HEK293 (cell line): ENCODE data around the gene DHPS.

Experiments used
- GLI2 ChIP-seq: fragments of 450-650 bp; formaldehyde crosslinking; IDR thresholded peaks from 2 replicates; pipeline ENCODE4; 2017; ENCODE audit warnings: missing biosample characterization, missing genetic modification characterization, low read depth, borderline replicate concordance
- GLIS2 ChIP-seq: fragments of 450-650 bp; formaldehyde crosslinking; IDR thresholded peaks from 2 replicates; pipeline ENCODE4 v1.5.1; 2016; ENCODE audit warnings: missing biosample characterization, missing genetic modification characterization
- KLF10 ChIP-seq: fragments of 450-650 bp; IDR thresholded peaks from 2 replicates; pipeline ENCODE4 v1.5.1; 2018; ENCODE audit warnings: missing biosample characterization, mild to moderate bottlenecking, missing genetic modification characterization
- MYNN ChIP-seq: fragments of 450-650 bp; formaldehyde crosslinking; IDR thresholded peaks from 2 replicates; pipeline ENCODE4 v1.5.1; 2016; ENCODE audit warnings: missing biosample characterization, missing genetic modification characterization, borderline replicate concordance
- MZF1 ChIP-seq: fragments of 450-650 bp; formaldehyde crosslinking; IDR thresholded peaks from 2 replicates; pipeline ENCODE4 v1.5.1; 2017; ENCODE audit warnings: missing biosample characterization, missing genetic modification characterization, borderline replicate concordance
- RBAK ChIP-seq: fragments of 450-650 bp; formaldehyde crosslinking; IDR thresholded peaks from 2 replicates; pipeline ENCODE4 v1.5.1; 2016; ENCODE audit warnings: missing biosample characterization, missing genetic modification characterization
- SP3 ChIP-seq: fragments of 450-650 bp; formaldehyde crosslinking; IDR thresholded peaks from 2 replicates; pipeline ENCODE4 v1.5.1; 2016; ENCODE audit warnings: missing biosample characterization, missing genetic modification characterization
- TCF7L2 ChIP-seq: IDR thresholded peaks from 2 replicates; pipeline ENCODE4 v1.6.1; 2011; ENCODE audit warnings: low read depth, mild to moderate bottlenecking, inconsistent platforms, low read length, moderate library complexity, borderline replicate concordance
- WT1 ChIP-seq: fragments of 450-650 bp; formaldehyde crosslinking; IDR thresholded peaks from 2 replicates; pipeline ENCODE4 v1.5.1; 2016; ENCODE audit warnings: missing biosample characterization, missing genetic modification characterization
- ZBTB20 ChIP-seq: fragments of 450-650 bp; formaldehyde crosslinking; IDR thresholded peaks from 2 replicates; pipeline ENCODE4 v1.5.1; 2016; ENCODE audit warnings: missing biosample characterization, missing genetic modification characterization
- ZEB2 ChIP-seq: fragments of 450-650 bp; formaldehyde crosslinking; IDR thresholded peaks from 2 replicates; pipeline ENCODE4 v1.5.1; 2016; ENCODE audit warnings: missing biosample characterization, missing genetic modification characterization
- ZFP37 ChIP-seq: fragments of 450-650 bp; formaldehyde crosslinking; IDR thresholded peaks from 2 replicates; pipeline ENCODE4 v1.5.1; 2016; ENCODE audit warnings: missing biosample characterization, missing genetic modification characterization
- ZIC2 ChIP-seq: fragments of 450-650 bp; formaldehyde crosslinking; IDR thresholded peaks from 2 replicates; pipeline ENCODE4 v1.5.1; 2016; ENCODE audit warnings: missing biosample characterization, missing genetic modification characterization
- ZNF10 ChIP-seq: fragments of 450-650 bp; formaldehyde crosslinking; IDR thresholded peaks from 2 replicates; pipeline ENCODE4 v1.5.1; 2017; ENCODE audit warnings: missing biosample characterization, missing genetic modification characterization
- ZNF114 ChIP-seq: fragments of 450-650 bp; formaldehyde crosslinking; IDR thresholded peaks from 2 replicates; pipeline ENCODE4 v1.5.0; 2017; ENCODE audit warnings: missing biosample characterization, missing genetic modification characterization
- ZNF140 ChIP-seq: fragments of 450-650 bp; formaldehyde crosslinking; IDR thresholded peaks from 2 replicates; pipeline ENCODE4 v1.5.1; 2016; ENCODE audit warnings: missing biosample characterization, missing genetic modification characterization
- ZNF146 ChIP-seq: fragments of 450-650 bp; formaldehyde crosslinking; IDR thresholded peaks from 2 replicates; pipeline ENCODE4 v1.5.1; 2016; ENCODE audit warnings: missing biosample characterization, missing genetic modification characterization
- ZNF157 ChIP-seq: fragments of 450-650 bp; formaldehyde crosslinking; IDR thresholded peaks from 2 replicates; pipeline ENCODE4 v1.5.1; 2016; ENCODE audit warnings: missing biosample characterization, missing genetic modification characterization
- ZNF169 ChIP-seq: fragments of 450-650 bp; formaldehyde crosslinking; IDR thresholded peaks from 2 replicates; pipeline ENCODE4 v1.5.1; 2016; ENCODE audit warnings: missing biosample characterization, missing genetic modification characterization
- ZNF23 ChIP-seq: fragments of 450-650 bp; formaldehyde crosslinking; IDR thresholded peaks from 2 replicates; pipeline ENCODE4 v1.5.1; 2016; ENCODE audit warnings: missing biosample characterization, missing genetic modification characterization, borderline replicate concordance
- ZNF423 ChIP-seq: fragments of 450-650 bp; formaldehyde crosslinking; IDR thresholded peaks from 2 replicates; pipeline ENCODE4 v1.5.1; 2016; ENCODE audit warnings: missing biosample characterization, missing genetic modification characterization
- ZNF530 ChIP-seq: fragments of 450-650 bp; formaldehyde crosslinking; IDR thresholded peaks from 2 replicates; pipeline ENCODE4 v1.5.1; 2016; ENCODE audit warnings: low read depth, missing biosample characterization, missing genetic modification characterization
- ZNF623 ChIP-seq: fragments of 450-650 bp; formaldehyde crosslinking; IDR thresholded peaks from 2 replicates; pipeline ENCODE4 v1.5.1; 2016; ENCODE audit warnings: missing biosample characterization, missing genetic modification characterization
- ZNF626 ChIP-seq: fragments of 450-650 bp; sonication (Bioruptor Pico); formaldehyde crosslinking; IDR thresholded peaks from 2 replicates; pipeline ENCODE4 v1.5.1; 2018; ENCODE audit warnings: missing biosample characterization, missing genetic modification characterization, inconsistent platforms
- ZNF654 ChIP-seq: fragments of 450-650 bp; formaldehyde crosslinking; IDR thresholded peaks from 2 replicates; pipeline ENCODE4 v1.5.1; 2016; ENCODE audit warnings: low read depth, missing biosample characterization, missing genetic modification characterization
- ZNF664 ChIP-seq: fragments of 450-650 bp; formaldehyde crosslinking; IDR thresholded peaks from 2 replicates; pipeline ENCODE4 v1.5.1; 2016; ENCODE audit warnings: missing biosample characterization, missing genetic modification characterization
- ZNF701 ChIP-seq: fragments of 450-650 bp; formaldehyde crosslinking; IDR thresholded peaks from 2 replicates; pipeline ENCODE4 v1.5.1; 2016; ENCODE audit warnings: missing biosample characterization, missing genetic modification characterization
- TF ChIP-seq, protein P1 (sequence below): fragments of 450-650 bp; formaldehyde crosslinking; IDR thresholded peaks from 2 replicates; pipeline ENCODE4 v1.5.1; 2017; ENCODE audit warnings: missing biosample characterization, missing genetic modification characterization
- TF ChIP-seq, protein P2 (sequence below): fragments of 450-650 bp; IDR thresholded peaks from 2 replicates; pipeline ENCODE4 v1.5.1; 2018; ENCODE audit warnings: missing biosample characterization, mild to moderate bottlenecking, missing genetic modification characterization
- TF ChIP-seq, protein P3 (sequence below): fragments of 450-650 bp; formaldehyde crosslinking; IDR thresholded peaks from 2 replicates; pipeline ENCODE4 v1.5.1; 2016; ENCODE audit warnings: missing biosample characterization, missing genetic modification characterization
- TF ChIP-seq, protein P4 (sequence below): fragments of 450-650 bp; formaldehyde crosslinking; IDR thresholded peaks from 2 replicates; pipeline ENCODE4 v1.5.1; 2017; ENCODE audit warnings: missing biosample characterization, missing genetic modification characterization
- TF ChIP-seq, protein P5 (sequence below): fragments of 450-650 bp; formaldehyde crosslinking; conservative IDR thresholded peaks from 2 replicates; pipeline ENCODE4 v1.5.1; 2016; ENCODE audit warnings: low read depth, missing biosample characterization, missing genetic modification characterization

Gene DHPS

DNA sequence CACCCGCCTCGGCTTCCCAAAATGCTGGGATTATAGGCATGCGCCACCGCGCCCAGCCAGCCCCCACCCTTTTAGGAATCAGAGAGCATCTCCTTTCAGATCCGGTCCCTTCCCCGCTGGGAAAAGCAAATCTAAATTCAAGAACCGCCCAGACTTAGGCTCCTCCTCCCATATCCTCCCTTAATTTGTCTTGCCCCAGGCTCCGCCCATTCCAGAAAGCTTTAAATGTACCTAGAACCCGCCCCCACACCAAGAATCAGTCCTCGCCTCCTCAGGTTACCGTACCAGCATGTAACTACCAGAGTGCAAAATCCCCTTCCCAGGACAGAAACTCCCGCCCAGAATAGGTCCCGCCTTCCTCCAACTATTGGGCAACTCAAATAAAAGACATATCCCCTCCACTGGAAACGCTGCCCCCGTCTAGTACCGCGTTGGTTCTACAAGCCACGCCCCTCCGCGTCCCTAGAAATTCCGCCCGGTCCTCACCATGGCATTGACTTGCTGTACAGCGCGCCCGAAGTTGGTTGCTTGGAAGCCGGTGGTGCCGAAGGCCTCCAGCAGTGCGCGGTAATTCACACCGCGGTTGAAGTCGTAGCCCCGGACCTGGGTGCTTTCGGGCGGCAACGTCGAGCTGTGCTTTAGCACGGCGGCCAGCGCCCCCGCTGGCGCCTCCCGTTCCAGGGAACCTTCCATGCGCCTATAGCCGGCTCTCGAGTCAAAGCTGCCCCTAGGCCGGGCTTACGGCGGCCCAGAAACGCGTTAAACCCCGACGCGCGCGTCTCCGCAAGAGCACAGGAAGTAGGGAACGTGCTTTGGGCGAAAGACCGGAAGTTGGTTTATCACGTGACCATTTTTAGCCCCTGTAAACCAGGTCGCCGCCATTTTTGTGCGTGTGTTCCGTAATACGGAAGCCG, at the start of gene DHPS (continued):
- TF ChIP-seq ZNF140 (tag by site-specific recombination) = no peak
- TF ChIP-seq ZNF114 (tag by site-specific recombination) = no peak
- peak; percentile 95 for TF ChIP-seq SP3 (tag by site-specific recombination)
- no peak for TF ChIP-seq ZNF626 (tag by site-specific recombination)
- peak; percentile 63; the same call in 1 of the 2 replicates for TF ChIP-seq ZNF10 (tag by site-specific recombination)
- no peak; the same call in 1 of the 2 replicates for TF ChIP-seq ZIC2 (tag by site-specific recombination)
- no peak for TF ChIP-seq ZNF169 (tag by site-specific recombination)
- TF ChIP-seq GLI2 = no peak
- no peak for TF ChIP-seq MYNN
- TF ChIP-seq, protein P1, sequence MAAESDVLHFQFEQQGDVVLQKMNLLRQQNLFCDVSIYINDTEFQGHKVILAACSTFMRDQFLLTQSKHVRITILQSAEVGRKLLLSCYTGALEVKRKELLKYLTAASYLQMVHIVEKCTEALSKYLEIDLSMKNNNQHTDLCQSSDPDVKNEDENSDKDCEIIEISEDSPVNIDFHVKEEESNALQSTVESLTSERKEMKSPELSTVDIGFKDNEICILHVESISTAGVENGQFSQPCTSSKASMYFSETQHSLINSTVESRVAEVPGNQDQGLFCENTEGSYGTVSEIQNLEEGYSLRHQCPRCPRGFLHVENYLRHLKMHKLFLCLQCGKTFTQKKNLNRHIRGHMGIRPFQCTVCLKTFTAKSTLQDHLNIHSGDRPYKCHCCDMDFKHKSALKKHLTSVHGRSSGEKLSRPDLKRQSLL (tag by site-specific recombination) = no peak
- TF ChIP-seq ZNF664 (tag by site-specific recombination) = no peak
- peak; percentile 95 for TF ChIP-seq ZEB2 (tag by site-specific recombination)
- TF ChIP-seq ZNF623 (tag by site-specific recombination) = no peak; the same call in 1 of the 2 replicates
- no peak for TF ChIP-seq ZNF423 (tag by site-specific recombination)
- TF ChIP-seq, protein P2, sequence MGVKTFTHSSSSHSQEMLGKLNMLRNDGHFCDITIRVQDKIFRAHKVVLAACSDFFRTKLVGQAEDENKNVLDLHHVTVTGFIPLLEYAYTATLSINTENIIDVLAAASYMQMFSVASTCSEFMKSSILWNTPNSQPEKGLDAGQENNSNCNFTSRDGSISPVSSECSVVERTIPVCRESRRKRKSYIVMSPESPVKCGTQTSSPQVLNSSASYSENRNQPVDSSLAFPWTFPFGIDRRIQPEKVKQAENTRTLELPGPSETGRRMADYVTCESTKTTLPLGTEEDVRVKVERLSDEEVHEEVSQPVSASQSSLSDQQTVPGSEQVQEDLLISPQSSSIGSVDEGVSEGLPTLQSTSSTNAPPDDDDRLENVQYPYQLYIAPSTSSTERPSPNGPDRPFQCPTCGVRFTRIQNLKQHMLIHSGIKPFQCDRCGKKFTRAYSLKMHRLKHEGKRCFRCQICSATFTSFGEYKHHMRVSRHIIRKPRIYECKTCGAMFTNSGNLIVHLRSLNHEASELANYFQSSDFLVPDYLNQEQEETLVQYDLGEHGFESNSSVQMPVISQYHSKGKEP (tag by site-specific recombination) = 0 out of 2 replicates have a peak, but pooled peaks have one; percentile 28
- TF ChIP-seq ZBTB20 (tag by site-specific recombination) = peak; percentile 91
- no peak for TF ChIP-seq RBAK
- TF ChIP-seq, protein P3, sequence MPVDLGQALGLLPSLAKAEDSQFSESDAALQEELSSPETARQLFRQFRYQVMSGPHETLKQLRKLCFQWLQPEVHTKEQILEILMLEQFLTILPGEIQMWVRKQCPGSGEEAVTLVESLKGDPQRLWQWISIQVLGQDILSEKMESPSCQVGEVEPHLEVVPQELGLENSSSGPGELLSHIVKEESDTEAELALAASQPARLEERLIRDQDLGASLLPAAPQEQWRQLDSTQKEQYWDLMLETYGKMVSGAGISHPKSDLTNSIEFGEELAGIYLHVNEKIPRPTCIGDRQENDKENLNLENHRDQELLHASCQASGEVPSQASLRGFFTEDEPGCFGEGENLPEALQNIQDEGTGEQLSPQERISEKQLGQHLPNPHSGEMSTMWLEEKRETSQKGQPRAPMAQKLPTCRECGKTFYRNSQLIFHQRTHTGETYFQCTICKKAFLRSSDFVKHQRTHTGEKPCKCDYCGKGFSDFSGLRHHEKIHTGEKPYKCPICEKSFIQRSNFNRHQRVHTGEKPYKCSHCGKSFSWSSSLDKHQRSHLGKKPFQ (tag by site-specific recombination) = peak; percentile 78
- peak; percentile 26; the same call in 1 of the 2 replicates for TF ChIP-seq ZNF146 (tag by site-specific recombination)
- TF ChIP-seq ZNF23 (tag by site-specific recombination) = no peak
- no peak for TF ChIP-seq ZNF157 (tag by site-specific recombination)
- TF ChIP-seq, protein P4, sequence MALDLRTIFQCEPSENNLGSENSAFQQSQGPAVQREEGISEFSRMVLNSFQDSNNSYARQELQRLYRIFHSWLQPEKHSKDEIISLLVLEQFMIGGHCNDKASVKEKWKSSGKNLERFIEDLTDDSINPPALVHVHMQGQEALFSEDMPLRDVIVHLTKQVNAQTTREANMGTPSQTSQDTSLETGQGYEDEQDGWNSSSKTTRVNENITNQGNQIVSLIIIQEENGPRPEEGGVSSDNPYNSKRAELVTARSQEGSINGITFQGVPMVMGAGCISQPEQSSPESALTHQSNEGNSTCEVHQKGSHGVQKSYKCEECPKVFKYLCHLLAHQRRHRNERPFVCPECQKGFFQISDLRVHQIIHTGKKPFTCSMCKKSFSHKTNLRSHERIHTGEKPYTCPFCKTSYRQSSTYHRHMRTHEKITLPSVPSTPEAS (tag by site-specific recombination) = peak; percentile 54; the same call in 1 of the 2 replicates
- peak; percentile 47 for TF ChIP-seq WT1
- no peak for TF ChIP-seq ZNF701 (tag by site-specific recombination)
- no peak for TF ChIP-seq TCF7L2
- peak; percentile 93 for TF ChIP-seq MZF1 (tag by site-specific recombination)
- no peak for TF ChIP-seq ZNF654 (tag by site-specific recombination)
- no peak for TF ChIP-seq GLIS2 (tag by site-specific recombination)
- TF ChIP-seq ZNF530 = no peak
- TF ChIP-seq, protein P5, sequence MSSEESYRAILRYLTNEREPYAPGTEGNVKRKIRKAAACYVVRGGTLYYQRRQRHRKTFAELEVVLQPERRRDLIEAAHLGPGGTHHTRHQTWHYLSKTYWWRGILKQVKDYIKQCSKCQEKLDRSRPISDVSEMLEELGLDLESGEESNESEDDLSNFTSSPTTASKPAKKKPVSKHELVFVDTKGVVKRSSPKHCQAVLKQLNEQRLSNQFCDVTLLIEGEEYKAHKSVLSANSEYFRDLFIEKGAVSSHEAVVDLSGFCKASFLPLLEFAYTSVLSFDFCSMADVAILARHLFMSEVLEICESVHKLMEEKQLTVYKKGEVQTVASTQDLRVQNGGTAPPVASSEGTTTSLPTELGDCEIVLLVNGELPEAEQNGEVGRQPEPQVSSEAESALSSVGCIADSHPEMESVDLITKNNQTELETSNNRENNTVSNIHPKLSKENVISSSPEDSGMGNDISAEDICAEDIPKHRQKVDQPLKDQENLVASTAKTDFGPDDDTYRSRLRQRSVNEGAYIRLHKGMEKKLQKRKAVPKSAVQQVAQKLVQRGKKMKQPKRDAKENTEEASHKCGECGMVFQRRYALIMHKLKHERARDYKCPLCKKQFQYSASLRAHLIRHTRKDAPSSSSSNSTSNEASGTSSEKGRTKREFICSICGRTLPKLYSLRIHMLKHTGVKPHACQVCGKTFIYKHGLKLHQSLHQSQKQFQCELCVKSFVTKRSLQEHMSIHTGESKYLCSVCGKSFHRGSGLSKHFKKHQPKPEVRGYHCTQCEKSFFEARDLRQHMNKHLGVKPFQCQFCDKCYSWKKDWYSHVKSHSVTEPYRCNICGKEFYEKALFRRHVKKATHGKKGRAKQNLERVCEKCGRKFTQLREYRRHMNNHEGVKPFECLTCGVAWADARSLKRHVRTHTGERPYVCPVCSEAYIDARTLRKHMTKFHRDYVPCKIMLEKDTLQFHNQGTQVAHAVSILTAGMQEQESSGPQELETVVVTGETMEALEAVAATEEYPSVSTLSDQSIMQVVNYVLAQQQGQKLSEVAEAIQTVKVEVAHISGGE (tag by site-specific recombination) = peak; percentile 96
- TF ChIP-seq KLF10 (tag by site-specific recombination) = peak; percentile 59
- TF ChIP-seq ZFP37 = no peak
